HG03571 (cell line): ENCODE results near the gene NES.

Experiments
- ATAC-seq: cut with Tn5 transposase; IDR thresholded peaks from one replicate; pipeline ENCODE4 v1.9.1; 2021; ENCODE audit not compliant: unreplicated experiment

NES gene

GRCh38 chr1:156676820-156677615 is at the start of gene NES:
TSS of gene NES (minus strand) at chr1:156677407. CDS start at chr1:156677264, 143 bp downstream.
- no peak for ATAC-seq

DNA sequence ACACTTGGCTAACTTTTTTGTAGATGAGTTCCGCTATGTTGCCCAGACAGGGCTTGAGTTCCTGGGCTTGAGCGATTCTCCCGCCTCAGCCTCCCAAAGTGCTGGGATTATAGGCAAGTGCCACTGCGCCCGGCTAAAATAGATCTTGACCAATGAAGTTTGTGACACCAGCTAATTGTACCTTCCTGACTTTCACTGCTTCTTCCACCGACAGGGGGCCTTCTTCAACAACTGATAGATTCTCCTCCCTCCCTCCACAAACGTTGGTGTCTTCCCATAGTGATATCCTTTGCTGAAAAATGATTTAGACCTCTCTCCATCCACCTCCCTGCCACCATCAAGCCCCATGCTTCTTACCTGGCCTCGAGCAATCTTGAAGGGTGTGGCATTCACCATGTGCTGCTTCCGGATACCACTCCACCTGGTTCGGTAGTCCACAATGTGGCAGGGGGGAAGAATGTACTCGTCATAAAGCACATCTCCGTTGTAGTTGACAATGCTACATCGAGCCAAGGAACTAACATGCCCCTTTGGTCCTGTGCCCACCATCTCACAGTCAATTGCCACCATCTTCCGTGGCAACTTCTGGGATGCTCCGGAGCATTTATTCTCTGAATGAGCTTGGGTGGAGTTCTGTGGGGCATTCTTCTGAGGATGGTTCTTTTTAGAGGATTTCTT is 49.5 kb upstream of the NES start:
- ATAC-seq = no peak

DNA sequence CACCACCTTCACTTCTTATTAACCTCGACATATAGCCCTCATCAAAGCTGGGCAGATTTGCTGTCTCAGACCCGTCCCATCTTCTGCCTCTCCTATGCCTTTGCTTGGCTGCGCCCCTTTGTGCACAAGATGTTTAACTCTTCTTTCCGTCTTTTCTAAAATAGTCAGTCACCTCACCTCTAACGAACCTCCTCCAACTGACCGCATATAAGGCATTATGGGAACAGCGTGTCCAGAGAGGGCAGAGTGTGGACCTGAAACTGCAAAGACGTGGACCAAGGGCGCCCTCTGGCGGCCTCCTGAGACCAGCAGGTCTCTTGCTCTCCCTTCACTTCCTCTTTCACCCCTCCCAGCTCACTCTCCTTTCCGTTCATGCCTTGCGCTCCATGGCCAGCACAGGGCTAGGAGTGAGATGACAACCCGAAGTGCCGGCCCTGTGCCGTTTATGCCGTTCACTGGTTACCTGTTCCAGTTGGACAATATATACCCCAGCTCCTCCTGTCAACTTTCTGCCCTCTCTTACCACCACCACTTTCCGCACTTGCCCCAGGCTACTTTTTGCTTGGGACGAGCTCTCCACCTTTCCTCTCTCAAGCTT is 48.6 kb upstream of the NES start:
- ATAC-seq = peak; percentile 29

GRCh38 chr1:156721535-156721934 is 44.3 kb upstream of the NES start:
- no peak for ATAC-seq

DNA sequence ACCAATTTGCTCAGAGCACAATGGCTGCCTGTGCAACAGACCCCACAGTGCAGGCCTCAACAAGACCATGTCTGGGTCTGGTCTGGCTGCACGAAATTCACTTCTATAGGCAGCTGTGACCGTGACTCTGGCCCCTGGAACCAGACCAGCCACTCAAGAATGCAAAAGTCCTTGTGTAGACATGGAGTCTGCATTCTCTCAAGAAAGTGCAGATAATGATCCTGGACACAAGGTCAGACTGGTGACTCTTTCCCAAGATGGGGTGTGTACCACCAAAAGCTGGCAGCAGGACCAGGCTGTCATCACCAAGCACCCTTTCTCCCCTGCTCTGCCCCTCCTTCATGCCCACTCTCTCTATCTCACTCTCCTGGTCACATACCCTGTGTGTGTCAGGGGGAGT is 43.9 kb upstream of the NES start:
- ATAC-seq = no peak

DNA sequence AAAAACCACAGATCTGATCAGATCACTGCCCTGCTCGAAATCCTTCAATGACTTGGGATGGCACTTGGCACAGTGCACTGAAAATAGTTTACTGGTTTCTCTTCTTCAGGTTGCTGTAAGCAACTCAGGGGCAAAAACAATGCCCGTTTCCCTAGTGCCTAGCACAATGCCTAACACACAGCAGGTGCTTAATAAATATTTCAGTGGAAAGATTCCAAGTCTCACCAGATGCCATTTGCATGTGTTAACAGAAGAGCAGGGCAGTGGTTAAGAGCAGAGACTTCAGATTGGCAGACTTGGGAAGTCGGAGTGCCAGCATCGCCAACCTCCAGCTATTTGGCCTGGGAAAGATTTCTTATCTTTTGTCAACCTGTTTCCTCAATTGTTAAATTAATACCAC is 40.1 kb upstream of the NES start:
- ATAC-seq = no peak

DNA sequence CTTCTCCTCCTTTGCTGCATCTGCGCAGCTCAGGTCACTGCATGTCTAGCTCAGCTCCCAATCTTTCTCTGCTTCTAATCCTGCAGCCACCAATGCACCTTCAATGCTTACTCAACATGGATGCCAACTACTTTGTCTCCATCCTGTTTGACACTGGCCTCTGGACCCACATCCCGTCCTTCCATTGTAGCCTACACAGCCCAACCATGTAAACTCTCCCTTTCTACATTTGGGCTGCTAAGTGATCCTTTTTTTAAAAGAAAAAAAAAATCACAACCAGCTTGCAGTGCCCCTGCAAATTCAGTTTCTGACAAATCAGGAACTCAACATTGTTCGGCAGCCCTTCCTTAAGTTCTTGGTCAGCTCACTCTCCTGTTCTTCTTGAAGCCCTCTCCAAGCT is 37.6 kb upstream of the NES start:
- ATAC-seq = no peak

GRCh38 chr1:156712626-156713025 is 35.4 kb upstream of the NES start:
- ATAC-seq = no peak

GRCh38 chr1:156711011-156711817 is 34.0 kb upstream of the NES start:
- ATAC-seq = no peak

DNA sequence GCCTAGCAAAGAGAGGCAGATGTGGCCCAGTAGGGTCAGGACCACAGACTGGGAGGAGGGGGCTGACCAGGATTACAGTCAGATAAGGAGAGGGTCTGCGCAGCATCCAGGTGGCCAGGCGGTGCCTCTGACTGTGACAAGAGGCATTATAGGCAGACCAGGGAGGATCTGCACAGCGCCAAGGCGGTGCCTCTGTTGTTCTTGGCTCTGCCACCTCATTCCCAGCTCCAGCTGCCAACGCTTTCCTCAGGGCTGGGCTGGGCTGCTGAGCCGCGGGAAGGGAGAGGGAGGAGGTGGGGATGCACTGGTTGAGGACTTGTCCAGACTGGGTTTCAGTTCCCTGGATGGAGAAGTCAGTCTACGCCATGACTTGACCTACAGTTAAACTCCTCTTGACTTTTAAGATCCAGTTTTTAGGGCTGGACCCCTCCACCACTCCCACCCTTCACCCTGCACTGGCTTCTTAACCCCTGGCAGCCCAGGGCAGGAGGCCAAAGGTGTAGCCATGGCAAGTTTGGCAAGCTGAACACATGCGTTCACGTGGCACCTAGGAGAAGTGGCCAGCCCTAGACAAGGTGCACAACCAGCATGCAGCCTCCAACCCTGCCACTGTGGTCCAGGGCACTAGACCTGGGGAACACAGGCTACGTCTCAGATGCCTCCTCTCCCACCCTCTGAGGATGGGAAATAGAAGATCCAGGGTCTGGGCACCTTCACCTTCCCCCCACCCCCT is 32.7 kb upstream of the NES start:
- no peak for ATAC-seq

- no peak for ATAC-seq
These were observed 31.8 kb upstream of the NES start for GRCh38 chr1:156709031-156709430.

DNA sequence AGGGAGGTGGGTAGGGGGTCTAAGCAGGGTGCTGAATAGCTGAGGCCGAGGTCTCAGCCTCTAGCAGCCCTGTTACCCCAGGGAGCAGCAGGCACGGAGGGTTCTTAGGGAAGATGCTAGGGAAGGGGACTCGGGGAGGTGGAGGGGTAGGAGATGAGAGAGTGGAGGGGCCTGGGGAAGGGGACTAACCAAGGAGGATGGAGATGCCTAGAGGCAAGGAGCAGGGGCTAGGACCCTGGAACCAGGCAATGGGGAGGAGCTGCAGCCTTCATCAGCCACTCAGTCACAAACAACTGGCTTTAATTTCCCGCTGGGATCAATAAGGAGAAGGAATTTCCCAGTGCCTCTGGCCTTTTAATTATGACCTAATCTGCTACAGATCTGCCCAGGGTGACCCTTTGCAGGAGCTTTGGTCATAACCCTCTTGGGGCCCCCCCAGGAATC is 31.0 kb upstream of the NES start:
- no peak for ATAC-seq

GRCh38 chr1:156707417-156708217 is 30.4 kb upstream of the NES start:
- ATAC-seq = no peak

- no peak for ATAC-seq
These were observed 29.6 kb upstream of the NES start for GRCh38 chr1:156706657-156707416.

DNA sequence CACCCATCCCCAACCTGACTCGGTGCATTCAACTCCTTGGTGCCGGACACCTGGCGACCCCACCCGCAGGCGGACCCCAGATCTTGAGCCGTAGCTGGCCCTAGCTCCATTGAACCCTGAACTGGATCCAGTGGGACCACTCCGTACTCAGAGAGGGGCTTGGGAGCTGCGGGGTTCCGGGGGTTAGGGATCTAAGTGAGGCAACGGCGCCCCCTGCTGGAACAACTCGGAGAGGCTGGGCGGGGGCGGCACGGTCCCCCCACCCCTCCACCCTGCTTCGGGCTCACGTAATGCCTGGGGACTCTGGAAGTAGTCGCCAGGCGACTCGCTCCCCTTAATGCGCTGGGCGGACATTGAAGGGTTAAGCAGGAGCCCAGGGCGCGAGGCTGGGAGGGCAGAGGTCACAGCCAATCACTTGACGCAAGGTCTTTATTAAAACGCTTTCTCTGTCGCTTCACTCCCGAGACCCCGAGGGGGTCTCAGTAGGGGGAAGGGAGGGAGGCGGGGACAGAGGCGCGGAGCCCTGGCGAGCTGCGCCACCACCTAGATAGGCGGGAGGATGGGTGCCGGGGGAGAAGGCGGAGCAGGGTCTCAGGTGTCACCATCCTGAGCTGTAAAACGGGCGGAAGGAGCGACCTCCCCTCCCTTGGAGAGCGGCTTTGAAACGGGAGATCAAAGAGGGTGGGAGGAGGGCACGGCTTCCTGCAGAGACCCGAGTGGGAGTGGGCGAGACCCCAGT is 28.9 kb upstream of the NES start:
- ATAC-seq = no peak

DNA sequence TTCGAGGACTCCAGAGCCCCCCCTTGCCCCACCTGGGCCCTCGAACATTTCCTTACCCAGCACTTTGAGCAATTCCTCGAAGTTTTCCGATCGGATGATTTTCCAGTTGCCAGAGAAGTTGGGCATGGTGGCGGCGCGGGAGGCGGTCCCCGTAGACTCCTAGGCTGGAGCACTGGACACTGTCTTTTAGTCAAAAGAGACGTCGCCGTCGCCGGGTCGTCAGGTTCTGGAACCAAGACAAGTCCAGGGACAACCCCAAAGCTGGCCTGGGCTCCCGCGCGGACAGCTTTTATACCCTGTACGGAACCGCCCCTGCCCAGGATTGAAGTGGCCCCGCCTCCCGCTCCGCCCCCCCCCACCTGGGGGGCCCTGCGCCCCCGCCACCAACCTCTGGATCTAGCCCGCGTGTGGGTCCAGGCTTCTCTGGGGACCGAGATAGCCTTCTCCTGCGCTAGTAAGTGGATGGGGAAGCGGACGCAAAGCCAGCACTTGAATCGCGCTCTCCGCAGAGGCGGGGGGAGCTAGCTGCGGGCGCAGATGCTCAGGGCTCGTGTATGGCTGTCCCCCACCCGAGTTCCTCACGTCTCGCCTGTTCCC is 28.2 kb upstream of the NES start, which contains the start of gene CRABP2:
CRABP2 (minus strand) TSS at position 263 of the 597 bp plus-strand sequence; CDS start at position 126, 137 bp downstream.
- ATAC-seq = no peak

DNA sequence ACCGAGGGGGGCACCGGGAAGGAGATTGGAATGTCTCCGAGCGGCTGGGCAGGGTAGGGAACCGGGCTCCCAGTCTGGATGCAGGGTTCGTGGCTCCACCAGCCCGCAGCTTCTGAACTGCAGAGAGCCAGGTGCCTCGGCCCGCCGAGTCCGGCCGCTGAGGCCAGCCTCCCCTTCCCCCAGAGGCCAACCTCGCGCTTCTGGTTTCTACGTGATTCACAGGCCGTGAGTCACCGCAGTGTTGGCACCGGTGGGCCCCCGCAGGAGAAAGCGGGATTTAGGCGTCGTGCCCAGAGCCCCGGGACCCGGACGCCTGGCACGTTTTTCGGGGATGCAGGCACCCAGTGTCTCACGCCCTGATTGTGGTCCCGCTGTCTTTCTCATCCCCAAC is 27.7 kb upstream of the NES start:
- ATAC-seq = no peak

- ATAC-seq = no peak
These were observed 27.0 kb upstream of the NES start for GRCh38 chr1:156704166-156704711.
